Globus pallidus (tissue), 1 donor: Measurements from ENCODE around the gene EVX2.

ENCODE experiments used
- DNase-seq: peaks from one replicate; pipeline ENCODE4 v3.0.0-alpha.2; 2015; ENCODE audit warnings: low spot score

Gene EVX2

DNA sequence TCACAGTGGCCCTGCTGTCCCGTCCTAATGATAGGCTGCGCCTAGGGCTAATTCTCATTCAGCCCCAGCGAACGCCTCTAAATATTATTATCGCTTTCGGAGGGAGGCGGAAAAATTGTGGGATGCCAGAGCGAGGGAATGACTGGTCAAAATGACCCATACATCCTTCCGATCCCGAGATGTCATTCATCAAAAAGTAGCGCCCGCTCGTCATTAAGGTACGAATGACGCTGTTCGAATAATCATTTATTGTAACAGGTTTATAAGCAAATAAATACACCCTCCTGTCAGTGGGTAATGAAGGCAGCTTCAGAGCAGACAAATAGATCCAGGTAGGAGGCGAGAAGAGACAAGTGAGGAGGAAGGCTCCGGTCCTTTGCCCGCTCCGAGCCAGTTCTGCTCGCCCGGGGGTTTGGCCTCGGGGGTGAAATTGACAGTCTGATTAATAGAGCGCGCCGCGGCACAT, at the start of gene EVX2:
TSS of gene EVX2 (minus strand) at position 167 of the 466 bp plus-strand sequence. CDS start 186 bp downstream, outside the sequence.
- no peak for DNase-seq

DNA sequence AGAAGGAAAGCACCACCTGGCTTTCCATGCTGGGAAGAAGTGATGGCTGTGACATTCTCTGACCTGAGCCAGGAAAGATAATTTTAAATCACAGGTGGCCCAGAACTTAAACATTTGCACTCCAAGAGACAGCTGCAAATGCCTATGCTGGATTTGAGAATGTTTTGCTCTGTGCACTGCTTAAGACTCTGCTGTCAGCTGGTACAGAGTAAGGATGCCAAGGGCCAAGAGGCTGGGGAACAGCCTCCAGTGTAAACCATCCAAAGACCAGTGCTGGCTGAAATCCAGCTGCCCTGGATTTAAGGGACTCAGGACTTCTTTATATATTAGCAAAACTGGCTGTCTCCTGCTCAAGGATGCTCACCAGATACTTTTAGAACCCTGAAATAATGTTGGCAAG, 49.6 kb upstream of the EVX2 start:
- no peak for DNase-seq

DNA sequence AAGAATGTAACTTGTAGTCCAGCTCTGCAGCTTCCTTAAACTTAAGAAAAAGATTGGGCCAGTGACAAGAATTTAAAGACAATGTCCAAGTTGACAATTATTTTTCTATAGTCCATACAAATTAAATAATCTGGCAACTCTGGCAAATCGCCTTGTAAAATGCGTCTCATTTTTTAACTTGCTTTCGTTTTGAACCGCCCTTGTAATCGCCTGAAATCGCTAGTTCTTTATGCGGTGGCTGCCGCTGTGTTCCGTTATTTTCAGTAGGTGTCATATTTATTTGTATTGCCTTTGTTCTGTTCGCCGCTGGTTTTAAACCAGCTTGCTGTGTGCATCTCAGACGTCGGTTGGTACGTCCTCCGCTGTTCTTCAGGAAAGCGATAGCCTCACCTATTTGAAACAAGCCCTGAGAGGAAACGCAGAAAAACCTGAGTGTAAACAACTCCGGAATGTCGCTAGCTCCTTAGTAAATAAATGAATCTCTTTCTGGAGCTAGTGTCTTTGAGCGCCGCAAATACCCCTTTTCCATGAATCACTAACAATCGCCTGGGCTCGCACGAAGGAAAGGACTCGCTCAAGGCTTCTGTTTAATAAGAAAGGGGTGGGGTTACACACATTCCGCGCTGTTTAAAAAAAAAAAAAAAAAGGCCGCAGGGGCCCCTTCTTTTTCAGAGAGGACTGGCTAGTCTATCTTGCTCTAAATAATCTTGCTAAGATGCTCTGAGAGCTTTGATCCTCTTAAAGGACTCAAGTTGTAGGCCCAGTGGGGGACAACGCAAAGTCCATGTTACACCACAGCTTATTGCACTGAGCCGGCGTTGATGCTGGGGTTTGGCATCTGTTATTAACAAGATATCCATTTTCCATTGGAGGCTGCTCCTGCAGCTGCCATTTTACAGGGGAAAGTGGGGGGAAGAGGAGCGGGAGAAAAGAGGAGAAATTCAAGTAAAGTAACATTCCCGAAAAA, 48.7 kb upstream of the EVX2 start:
- no peak for DNase-seq

DNA sequence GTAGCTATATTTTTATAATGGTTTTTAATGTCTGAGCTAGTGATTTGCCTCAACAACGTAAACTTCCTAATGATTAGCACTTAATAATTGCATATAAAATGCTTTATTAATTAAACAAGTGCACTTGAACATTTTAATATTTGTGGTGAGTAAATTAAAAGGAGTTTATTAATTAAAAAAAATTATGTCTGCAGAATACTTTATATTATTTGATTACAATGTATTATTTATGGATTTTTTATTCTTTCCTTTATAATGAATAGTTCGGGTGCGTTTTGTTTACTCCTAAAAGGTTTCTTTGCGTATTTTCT, 48.0 kb upstream of the EVX2 start:
- no peak for DNase-seq

DNA sequence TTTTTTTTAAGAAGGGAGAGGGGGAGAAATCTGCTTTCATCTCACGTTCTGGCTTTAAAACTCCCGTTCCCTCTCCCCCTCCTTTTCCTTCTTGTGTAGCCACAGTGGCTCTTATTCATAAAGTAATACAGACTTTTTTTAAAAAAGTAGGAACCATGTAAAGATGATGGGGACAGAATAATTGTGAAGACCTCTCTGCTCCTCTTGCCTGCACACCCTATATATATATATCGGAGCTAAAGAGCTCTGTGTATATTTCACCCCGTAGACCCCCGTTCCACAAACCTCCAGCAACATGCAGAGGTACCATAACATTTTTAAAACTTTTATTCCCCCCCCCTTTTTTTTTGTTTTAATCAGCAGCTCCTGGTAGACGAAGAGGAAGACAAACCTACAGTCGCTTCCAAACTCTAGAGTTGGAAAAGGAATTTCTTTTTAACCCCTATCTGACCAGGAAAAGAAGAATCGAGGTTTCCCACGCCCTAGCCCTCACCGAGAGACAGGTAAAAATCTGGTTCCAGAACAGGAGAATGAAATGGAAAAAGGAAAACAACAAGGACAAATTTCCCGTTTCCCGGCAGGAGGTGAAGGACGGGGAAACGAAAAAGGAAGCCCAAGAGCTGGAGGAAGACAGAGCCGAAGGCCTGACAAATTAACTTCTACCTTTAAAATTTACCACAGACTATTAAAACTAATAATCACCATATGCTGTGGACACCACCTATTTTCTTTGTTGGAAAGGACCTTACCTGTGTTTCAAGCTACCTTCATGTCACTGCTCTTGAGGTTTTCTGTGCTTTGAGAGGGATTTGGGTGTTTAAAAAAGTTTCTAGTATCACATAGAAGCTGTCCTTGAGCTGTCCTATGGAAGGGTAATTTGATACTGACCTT, 47.4 kb upstream of the EVX2 start:
- DNase-seq: no peak

DNA sequence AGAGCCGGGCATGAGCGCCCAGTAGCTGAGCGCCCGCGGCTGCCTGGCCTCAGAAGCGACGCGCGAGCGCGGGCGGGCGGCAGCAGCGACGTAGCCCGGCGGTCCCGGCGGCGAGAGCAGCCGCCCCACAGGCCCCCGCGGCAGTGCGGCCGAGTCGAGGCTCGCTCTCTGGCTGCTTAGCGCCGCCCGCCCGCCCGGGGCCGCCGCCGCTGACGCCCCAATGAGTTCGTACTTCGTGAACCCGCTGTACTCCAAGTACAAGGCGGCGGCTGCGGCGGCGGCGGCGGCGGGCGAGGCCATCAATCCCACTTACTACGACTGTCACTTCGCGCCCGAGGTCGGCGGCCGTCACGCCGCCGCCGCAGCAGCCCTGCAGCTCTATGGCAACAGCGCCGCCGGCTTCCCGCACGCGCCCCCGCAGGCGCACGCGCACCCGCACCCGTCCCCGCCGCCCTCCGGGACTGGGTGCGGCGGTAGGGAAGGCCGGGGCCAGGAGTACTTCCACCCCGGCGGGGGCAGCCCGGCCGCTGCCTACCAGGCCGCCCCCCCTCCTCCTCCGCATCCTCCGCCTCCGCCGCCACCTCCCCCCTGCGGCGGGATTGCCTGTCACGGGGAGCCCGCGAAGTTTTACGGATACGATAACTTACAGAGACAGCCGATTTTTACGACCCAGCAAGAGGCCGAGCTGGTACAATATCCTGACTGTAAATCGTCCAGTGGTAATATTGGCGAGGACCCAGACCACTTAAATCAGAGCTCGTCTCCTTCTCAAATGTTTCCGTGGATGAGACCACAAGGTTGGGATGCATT, 46.6 kb upstream of the EVX2 start:
- no peak for DNase-seq

DNA sequence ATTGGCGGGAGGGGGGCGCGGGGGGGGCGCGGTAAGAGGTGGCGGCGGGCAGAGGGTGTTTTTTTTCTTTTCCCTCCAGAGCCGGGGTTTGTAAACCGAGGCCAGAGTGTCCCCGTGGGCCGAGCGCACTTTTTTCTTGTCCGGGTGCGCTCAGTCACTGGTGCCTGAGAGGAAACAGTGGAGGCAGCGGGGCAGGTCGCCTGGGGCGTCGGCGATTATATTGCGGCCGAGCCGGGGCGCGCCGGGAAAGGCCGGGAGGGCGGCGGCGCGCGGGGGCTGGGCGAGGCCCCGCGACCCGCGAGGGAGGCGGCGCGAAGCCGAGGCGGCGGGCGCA, 46.0 kb upstream of the EVX2 start:
- DNase-seq: no peak

DNA sequence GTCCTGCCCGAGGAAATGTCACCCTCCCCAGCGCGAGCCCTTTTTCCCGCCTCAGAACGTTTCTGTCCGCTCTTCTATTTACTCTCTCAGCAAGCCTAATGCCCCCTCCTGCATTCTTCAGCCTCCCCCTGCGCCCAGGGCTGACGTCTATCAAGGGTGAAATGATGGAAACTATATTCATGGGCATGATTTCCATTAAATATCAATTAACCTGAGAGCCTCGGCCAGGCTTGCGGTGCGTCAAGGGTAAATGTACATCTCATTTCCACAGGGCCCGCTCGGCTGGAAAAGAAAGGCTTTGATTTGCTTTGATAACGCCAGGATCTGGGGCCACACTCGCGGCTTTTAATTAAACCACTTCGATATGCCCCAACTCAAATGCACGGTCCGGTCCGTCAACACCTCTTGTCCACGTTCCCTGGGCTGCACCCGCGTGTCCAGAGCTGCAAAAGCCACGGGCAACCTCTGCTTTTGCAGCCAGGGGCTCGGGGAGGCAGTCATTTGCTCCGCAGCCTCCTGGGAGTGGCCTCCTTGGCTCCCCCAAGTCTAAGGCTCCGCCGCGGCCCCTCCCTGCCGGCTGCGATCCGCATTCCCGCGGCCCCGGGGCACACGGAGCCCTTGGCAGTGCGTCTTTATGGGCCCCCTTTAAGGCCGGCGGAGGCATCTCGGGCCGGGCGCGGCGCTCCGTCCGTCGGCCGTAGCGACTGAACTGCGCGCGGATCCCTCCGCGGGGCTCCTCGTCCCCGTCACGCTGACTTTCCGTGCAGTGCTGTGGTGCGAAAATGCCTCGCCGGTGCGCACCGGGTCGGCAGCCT, 45.4 kb upstream of the EVX2 start, which contains the start of gene HOXD8:
TSS of gene HOXD8 (plus strand) at position 724 of the 815 bp plus-strand sequence. CDS start 662 bp downstream, outside the sequence.
- no peak for DNase-seq

DNA sequence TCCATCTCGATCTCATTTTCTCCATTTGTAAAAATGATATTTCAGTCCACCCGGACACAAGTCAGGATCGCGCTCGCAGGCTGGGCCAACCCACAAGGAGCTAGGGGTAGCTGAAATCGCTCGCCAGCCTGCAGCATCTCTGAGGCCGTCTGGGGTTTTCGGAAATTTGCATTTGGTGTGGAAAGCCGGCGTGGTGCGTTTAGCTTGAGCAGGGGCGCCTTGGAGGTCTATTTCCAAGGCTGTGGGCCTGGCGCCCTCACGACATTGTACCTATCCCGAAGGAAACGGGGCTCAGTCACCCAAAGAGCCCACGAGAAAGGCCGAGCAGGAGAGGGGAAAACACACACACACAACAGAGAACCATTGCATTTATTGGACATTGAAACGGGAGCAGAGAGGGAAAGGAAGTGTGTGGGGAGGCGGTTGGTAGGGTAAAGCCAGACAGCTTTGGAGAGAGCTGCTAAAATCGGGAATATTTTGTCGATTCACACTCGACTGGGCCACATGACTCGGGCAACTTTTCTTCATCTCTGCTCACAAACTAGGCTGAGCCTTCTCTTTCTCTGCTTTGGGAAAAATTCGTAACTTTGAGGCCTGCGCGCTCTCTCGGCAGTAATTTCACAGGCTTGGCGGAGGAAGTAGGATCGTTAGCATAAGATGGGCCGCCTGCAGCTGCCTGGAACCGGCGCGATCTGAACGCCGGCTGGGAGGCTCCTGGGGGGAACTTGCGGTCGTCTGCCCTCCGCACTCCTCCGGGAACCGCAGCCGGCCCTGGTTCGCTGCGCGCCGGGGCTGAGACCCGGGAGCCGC, 44.6 kb upstream of the EVX2 start:
- DNase-seq: no peak

DNA sequence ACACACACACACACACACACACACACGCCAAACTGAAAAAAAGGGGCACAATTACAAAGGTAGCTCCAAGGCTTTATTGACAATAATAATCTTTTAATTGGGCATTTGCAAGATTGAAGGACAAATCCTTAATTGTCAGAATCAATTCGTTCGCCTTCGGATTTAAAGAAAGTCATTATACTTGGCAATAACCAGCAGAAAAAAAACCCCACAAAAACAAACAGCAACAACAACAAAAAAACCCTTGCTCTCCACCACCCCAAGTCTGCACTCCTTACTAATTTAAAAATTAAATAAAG, 44.0 kb upstream of the EVX2 start:
- no peak for DNase-seq

DNA sequence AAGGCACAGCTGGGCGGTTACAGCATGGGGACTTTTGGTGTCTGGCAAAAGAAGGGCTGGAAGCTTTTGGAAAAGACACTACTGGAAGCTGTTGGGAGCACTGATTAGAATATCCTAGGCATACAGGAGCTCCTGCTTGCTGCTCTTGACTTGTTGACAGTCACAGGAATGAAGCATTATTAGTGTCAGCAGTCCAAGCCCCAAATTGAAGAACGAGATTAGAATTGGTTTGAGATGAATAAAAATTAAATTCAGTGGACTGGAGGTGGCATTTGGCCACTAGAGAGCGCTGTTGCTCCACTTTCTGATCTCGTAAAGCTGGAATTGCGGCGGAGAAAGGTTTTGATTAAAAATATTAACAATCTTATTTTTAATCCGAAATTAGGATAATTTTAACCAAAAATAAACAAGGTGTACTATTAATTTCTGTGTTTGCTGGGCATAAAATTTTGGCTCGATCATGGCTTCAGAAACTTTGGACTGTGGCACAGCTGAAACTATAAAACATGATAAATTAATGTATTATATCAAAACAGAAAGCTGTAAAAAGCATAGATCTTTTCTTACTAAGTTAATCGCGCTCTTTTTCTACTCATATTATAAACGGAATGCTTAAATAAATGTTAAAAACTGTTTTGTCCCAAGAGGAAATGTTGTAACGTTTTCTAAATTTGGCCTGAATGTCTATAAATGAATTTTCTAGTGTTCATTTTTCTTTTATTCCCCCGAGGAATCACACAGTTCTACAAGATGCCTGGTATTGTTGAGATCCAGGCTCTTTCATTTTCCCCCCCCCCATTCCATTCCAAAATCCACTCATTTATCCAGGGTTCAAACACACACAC, 43.4 kb upstream of the EVX2 start:
- DNase-seq: peak; percentile 71

DNA sequence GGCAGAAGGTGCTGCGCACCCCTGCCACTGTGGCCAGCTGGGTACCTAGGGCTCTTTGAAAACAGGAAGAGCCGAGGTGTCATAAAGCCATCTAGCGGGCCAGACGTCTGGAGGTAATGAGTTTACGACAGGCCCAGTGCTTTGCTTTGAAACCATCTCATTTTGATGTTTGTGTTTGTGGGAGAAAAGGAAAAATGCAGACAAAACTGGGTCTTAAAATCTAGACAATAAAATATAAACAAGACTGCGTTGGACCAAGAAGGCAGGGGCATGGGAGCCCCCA, 42.0 kb upstream of the EVX2 start:
- no peak for DNase-seq

DNA sequence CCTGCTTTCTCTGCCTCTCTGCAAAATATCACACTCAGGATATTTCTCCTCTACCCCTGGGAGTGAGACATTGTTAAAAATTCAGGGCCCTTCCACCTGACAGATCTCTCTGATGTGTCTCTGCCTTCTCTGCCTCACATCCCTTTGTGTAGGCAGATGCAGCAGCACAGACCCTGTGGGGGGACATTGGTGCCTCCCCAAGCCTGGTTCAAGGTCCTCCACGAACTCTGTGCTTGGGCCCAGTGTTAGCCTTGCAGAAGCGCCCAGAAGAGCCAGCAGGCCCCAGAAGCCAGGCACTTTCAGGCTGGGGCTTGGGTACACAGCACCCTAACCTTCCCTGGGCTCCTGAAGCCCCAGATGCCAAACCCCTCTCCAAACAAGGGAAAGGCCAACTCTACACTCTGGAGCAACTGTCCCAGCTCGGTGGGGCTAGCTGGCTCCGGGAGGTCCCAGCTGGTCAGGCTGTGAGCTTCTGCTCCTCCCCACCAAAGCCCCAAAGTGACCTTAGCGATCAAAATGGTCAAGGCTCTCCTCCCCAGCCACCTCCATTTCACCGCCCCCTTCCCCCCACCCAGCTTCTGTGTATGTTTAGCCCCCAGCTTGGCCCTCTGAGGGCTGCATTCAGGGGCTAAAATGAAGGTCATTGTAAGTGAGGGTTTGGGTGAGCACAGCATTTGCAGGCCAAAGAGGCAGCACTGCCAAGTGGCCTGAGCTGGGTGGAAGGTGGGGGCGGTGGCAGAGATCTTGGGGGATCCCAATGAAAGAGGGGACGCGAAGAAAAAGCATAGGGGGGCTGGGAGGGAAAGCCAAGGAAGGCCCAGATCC, 41.4 kb upstream of the EVX2 start:
- DNase-seq: no peak

DNA sequence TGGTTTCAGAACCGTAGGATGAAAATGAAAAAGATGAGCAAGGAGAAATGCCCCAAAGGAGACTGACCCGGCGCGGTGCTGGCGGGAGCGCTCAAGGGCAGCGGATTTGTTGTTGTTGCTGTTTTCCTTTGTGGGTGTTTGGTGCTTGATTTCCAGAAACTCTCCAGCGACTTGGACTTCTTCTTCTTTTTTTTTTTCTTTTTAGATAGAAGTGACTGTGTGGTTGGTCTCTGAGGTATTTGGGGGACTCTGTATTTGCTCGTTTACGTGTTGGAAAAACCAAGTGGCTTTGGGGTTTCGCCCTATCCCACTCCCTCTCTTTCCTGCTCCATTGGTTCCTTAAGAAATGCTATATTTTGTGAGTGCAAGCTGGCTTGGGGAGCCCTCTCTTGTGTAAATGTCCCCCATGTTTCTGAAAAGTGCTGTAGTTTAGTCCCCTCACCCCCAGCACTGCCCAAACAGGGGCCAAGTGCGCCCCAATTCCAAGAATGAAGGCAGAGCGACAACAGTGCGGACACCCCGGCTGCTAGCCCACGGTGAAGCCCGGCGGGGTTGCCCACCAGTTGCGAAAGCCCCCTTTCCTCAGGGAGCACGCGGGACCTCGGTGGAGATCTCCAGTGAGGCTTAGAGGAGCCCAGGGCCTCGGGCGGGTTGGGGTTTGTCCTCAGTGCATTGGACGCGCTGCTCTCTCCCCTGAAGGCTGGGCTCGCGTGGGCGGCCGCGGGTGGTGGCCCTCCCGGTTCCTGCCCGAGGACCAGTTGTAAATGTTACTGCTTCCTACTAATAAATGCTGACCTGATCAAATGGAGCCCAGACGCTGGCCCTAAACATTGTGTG, 40.6 kb upstream of the EVX2 start:
- DNase-seq: no peak

DNA sequence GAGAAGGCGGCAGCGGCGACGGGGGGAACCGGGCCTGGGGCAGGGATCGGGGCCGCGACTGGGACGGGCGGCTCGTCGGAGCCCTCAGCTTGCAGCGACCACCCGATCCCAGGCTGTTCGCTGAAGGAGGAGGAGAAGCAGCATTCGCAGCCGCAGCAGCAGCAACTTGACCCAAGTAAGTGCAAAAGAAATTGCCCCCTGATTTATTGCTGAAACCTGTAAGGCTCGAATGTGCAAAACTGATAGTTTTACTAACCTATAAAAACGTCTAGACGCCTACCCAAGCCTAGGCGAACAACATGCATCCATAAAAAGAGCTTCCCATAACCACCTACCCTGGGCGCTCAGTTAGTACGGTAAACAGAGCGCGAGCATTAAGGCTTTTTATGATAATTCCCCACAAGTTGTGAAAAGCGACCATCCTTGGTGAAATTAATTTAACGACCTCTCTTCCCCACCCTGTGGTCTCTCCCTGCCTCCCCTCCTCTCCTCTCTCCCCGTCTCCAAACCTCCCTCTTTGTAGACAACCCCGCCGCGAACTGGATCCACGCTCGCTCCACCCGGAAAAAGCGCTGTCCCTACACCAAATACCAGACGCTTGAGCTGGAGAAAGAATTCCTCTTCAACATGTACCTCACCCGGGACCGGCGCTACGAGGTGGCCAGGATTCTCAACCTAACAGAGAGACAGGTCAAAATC, 39.8 kb upstream of the EVX2 start:
- no peak for DNase-seq

DNA sequence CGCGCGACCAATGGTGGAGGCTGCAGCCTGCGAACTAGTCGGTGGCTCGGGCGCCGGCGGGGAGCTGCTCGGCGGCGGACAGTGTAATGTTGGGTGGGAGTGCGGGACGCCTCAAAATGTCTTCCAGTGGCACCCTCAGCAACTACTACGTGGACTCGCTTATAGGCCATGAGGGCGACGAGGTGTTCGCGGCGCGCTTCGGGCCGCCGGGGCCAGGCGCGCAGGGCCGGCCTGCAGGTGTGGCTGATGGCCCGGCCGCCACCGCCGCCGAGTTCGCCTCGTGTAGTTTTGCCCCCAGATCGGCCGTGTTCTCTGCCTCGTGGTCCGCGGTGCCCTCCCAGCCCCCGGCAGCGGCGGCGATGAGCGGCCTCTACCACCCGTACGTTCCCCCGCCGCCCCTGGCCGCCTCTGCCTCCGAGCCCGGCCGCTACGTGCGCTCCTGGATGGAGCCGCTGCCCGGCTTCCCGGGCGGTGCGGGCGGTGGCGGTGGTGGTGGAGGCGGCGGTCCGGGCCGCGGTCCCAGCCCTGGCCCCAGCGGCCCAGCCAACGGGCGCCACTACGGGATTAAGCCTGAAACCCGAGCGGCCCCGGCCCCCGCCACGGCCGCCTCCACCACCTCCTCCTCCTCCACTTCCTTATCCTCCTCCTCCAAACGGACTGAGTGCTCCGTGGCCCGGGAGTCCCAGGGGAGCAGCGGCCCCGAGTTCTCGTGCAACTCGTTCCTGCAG, 39.1 kb upstream of the EVX2 start, which contains the start of gene HOXD9:
TSS of gene HOXD9 (plus strand) at position 37 of the 728 bp plus-strand sequence. CDS start at position 87, 50 bp downstream.
- no peak for DNase-seq
